ENCODE data around the gene RASSF8.
A peak's percentile ranks its signal among the peaks of the same experiment; 100 is the strongest.

Gene RASSF8

GRCh38 chr12:26062566-26062965 lies 104.1 kb downstream of the RASSF8 start:
- H3K4me3 ChIP-seq (ENCODE audit: low read length): no peak overlapping the region
- no peak for TF ChIP-seq CTCF (conservative IDR thresholded peaks at IDR 0.05; ENCODE audit: low read length)
- DNase-seq (ENCODE audit: low read depth): peak; percentile 77

GRCh38 chr12:26065451-26065850 lies 107.0 kb downstream of the RASSF8 start:
- no peak for DNase-seq (ENCODE audit: low read depth)
- no peak for TF ChIP-seq CTCF (conservative IDR thresholded peaks at IDR 0.05; ENCODE audit: low read length)
- H3K4me3 ChIP-seq (ENCODE audit: low read length): no peak overlapping the region

GRCh38 chr12:26068503-26068902 lies 110.0 kb downstream of the RASSF8 start:
- no peak for TF ChIP-seq CTCF (conservative IDR thresholded peaks at IDR 0.05; ENCODE audit: low read length)
- no peak for DNase-seq (ENCODE audit: low read depth)
- no peak overlapping the region for H3K4me3 ChIP-seq (ENCODE audit: low read length)

GRCh38 chr12:26069796-26070195 lies 111.3 kb downstream of the RASSF8 start:
- no peak for DNase-seq (ENCODE audit: low read depth)
- no peak overlapping the region for H3K4me3 ChIP-seq (ENCODE audit: low read length)
- TF ChIP-seq CTCF (conservative IDR thresholded peaks at IDR 0.05; ENCODE audit: low read length): no peak

GRCh38 chr12:26077915-26078702 lies 119.6 kb downstream of the RASSF8 start:
- H3K4me3 ChIP-seq (ENCODE audit: low read length): no peak overlapping the region
- DNase-seq (ENCODE audit: low read depth): peak; percentile 13
- TF ChIP-seq CTCF (conservative IDR thresholded peaks at IDR 0.05; ENCODE audit: low read length): no peak

GRCh38 chr12:26080911-26081310 lies 122.4 kb downstream of the RASSF8 start:
- no peak for TF ChIP-seq CTCF (conservative IDR thresholded peaks at IDR 0.05; ENCODE audit: low read length)
- no peak overlapping the region for H3K4me3 ChIP-seq (ENCODE audit: low read length)
- DNase-seq (ENCODE audit: low read depth): no peak

- no peak for TF ChIP-seq CTCF (conservative IDR thresholded peaks at IDR 0.05; ENCODE audit: low read length)
- no peak overlapping the region for H3K4me3 ChIP-seq (ENCODE audit: low read length)
- no peak for DNase-seq (ENCODE audit: low read depth)
Observed at GRCh38 chr12:26086936-26087335, 128.5 kb downstream of the RASSF8 start.
